ENCODE data around the gene FAM168B. TPM values are rescaled to one million over a fixed set of nuclear protein-coding genes. Genes with fewer than 3 reads are reported as not detected.

FAM168B gene, protein sequence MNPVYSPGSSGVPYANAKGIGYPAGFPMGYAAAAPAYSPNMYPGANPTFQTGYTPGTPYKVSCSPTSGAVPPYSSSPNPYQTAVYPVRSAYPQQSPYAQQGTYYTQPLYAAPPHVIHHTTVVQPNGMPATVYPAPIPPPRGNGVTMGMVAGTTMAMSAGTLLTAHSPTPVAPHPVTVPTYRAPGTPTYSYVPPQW
- 74.0 to 95.1 TPM (median 86.4 TPM) in 5 replicates for total RNA-seq (2022; extraction: Qiagen RNA extraction)

GRCh38 chr2:131093006-131093695, at the start of gene FAM168B:
TSS of gene FAM168B (minus strand) at chr2:131093460. CDS start at chr2:131082646, 10,814 bp downstream.

DNA sequence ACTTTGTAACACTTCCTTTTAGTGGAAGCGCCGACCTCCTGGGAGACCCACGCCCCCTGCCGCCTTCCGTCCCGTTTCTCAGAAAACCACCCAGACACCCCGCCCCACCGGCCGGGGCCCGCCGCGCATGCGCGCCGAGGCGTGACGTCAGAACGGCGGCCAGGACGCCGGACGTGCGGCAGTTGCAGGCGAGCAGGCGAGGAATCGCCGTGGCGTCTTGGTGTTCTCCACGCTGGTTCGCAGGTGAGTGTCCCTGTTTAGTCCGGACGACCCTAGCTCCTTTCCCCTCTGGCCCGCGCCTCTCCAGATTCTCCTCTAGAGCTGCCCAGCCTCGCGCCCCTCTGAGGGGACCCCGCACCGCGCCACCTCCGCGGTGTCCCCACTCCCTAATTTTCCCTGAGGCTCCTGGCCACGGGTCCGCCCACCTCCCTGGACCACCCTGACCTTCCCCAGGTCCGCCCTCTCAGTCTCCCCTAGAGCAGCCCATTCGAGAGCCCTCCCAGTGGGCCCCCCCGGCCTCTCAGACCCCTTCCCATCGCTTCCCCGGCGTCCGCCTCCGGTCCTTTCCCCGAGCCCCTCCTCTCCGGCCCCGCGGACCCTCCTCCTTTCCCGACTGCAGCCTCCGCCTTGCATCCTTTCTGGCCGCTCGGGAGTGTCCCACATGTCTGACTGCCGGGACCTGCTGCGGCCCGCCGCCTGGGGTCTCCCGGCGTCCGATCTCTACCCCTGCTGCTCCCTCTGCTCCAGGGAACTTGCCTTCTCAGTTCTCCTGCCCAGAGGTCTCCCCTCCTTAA, 12.1 kb upstream of the FAM168B start, which contains the start of gene PLEKHB2:
Gene PLEKHB2, plus strand, starts transcription at position 181 of the 794 bp plus-strand sequence. CDS start 15,606 bp downstream, outside the sequence.

Other genes with a start within 250 kb of the FAM168B start
- gene PLEKHB2, start 11.9 kb upstream of the FAM168B start, total RNA-seq (2022; extraction: Qiagen RNA extraction), result 74.8 to 85.2 TPM (median 75.4 TPM) in 5 replicates
- gene POTEE, start 116.1 kb upstream of the FAM168B start, total RNA-seq (2022; extraction: Qiagen RNA extraction), result 0.02 to 0.07 TPM (median 0.05 TPM) in 4 of 5 replicates, not detected in the other